GM19438 (cell line): ENCODE results near the gene RAET1G.
"Not testable (repeated sequence)": the region's sequence is repeated elsewhere in the genome, so short reads cannot be mapped to it uniquely, and the experiment has no call there.

Experiments used
- ATAC-seq: cut with Tn5 transposase; IDR thresholded peaks from one replicate; pipeline ENCODE4 v1.9.1; 2021; ENCODE audit warnings: low read depth; ENCODE audit not compliant: unreplicated experiment

The RAET1G gene

GRCh38 chr6:149935668-149936067, 12.7 kb upstream of the RAET1G start:
- ATAC-seq: no peak

GRCh38 chr6:149935246-149935645, 12.3 kb upstream of the RAET1G start:
- no peak for ATAC-seq

- no peak for ATAC-seq
These were observed 11.6 kb upstream of the RAET1G start for GRCh38 chr6:149934249-149935156.

- no peak for ATAC-seq
These were observed 10.5 kb upstream of the RAET1G start for GRCh38 chr6:149933461-149933860.

DNA sequence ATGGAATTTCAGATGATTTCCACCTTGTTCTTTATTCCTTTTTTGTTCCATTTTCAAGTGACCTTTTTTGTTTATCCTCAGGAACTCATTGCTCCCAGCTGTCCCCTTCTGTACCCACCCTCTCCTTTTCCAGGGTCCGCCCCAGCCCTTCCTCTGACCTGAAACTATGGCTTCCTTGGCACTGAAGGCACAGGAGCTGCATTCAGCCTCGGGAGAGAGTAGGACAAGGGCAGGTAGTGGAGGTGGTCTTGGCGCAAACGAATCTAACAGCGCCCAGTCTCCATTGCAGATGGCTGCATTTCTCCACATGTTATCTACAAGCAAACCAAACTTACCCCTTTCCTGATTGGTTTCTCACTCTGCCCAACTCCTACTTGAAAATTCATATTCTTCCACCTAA, 10.1 kb upstream of the RAET1G start:
- ATAC-seq: no peak

GRCh38 chr6:149931501-149931900, 8.6 kb upstream of the RAET1G start:
- ATAC-seq: no peak

GRCh38 chr6:149929422-149929821, 6.5 kb upstream of the RAET1G start:
- ATAC-seq: no peak

- ATAC-seq: not testable (repeated sequence)
These were observed 4.1 kb upstream of the RAET1G start for GRCh38 chr6:149927025-149927424.

DNA sequence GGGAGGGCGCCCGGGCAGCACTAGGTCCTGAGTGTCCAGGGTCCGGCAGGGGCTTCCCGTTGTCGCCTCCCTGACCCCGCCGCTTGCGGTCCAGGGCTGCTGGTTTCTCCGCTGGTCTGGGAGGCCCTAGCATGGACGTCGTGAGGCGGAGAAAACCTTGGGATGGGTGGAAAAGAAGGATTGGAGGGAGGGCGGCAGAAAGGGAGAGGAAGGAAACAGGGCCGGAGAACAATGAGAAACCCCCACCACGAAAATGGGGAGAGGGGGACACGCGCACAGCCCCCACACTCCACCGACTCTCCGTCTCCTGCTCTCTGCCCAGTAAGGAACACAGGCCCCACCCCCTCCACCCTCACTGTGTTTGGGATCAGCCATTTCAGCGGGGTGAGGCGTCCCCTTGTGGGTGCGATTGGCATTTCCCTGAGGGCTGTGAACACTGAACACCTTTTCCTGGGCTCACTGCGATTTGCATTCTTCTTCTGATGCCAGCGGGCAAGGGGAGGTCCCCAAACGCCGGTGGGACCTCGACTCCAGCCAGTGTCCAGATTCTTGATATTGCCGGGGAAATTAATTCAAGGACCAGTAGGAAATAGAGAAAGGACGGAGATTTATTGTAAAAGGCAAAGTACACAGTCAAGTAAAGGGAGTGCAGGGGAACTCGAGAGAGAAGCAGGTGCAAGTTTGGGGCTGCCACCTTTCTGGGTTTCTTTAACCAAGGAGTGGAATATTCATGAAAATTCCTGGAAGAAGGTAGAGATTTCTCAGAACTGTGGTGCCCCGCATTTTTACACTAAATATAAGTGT, 3.3 kb upstream of the RAET1G start:
- ATAC-seq: no peak

- no peak for ATAC-seq
These were observed 2.5 kb upstream of the RAET1G start for GRCh38 chr6:149925253-149925973.

DNA sequence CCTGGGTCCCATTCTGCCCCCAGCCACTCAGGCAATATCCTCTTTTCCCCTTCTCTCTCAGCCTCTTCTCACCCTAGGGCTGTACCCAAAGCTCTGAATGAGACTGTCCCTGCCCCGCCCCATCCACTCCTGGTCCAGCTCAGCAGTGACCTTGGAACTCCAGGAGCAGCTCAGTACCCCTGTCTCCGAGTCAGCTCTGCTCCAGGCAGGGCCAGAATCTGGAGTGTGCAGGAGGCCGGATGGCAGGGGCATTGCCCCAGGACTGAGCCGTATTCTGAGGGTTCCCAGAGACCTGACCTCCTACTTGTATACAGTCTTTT, 2.0 kb upstream of the RAET1G start:
- ATAC-seq: no peak

- no peak for ATAC-seq
These were observed 1.4 kb upstream of the RAET1G start for GRCh38 chr6:149924206-149924932.

GRCh38 chr6:149923327-149923986, 536 bp upstream of the RAET1G start:
- ATAC-seq: peak; percentile 20

- ATAC-seq: not testable (repeated sequence)
These were observed 830 bp downstream of the RAET1G start for GRCh38 chr6:149922091-149922490.

DNA sequence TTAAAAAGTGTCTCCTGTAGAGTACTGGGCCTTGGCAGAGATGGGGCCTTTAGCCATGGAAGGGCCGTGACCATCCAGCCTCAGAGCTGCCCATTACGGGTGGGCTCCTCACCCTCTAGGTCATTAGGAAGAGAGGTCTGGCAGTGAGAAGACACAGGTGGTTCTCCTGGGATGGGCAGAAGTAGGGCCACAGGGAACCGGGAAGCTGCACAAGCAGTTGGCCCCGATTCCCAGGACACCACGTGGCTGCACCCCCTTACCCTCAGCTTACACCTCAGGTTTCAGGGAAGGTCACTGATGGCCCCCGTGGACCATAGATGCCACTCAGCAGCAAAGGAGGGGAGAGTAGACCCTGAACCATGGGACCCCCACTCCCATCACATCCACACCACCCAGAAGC, 1.6 kb downstream of the RAET1G start:
- no peak for ATAC-seq

- no peak for ATAC-seq
These were observed 3.1 kb downstream of the RAET1G start for GRCh38 chr6:149919834-149920225.

DNA sequence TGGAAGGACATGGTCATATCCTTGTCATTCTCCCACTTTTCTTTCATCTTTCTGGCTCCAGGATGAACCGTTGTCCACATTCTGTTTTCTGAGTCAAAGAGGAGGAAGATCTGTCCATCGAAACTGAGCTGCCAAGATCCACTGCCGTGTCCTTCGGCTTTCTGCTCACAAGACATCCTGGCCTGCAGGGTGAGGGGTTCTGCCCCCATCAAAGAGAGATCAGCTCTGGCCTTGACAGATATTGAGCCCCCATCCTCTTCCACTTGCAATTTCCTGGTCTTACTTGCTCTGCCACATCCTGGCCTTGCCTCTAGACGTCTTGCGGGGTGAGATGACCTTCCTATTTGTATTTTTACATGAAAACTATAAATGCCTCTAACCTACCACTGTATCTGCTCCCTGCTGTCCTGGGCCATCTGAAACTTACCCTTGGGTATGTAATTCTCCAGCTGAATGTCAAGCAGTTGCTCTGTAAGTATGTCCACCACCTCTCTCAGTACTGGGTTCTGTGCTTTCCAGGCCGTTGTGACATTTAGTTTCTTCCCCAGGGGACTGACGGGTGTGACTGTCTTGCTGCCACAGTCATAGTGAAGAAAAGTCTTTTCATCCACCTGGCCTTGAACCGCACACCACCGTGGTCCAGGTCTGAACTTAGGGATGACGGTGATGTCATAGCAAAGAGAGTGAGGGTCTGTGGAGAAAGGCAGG, 3.6 kb downstream of the RAET1G start:
- not testable (repeated sequence) for ATAC-seq

DNA sequence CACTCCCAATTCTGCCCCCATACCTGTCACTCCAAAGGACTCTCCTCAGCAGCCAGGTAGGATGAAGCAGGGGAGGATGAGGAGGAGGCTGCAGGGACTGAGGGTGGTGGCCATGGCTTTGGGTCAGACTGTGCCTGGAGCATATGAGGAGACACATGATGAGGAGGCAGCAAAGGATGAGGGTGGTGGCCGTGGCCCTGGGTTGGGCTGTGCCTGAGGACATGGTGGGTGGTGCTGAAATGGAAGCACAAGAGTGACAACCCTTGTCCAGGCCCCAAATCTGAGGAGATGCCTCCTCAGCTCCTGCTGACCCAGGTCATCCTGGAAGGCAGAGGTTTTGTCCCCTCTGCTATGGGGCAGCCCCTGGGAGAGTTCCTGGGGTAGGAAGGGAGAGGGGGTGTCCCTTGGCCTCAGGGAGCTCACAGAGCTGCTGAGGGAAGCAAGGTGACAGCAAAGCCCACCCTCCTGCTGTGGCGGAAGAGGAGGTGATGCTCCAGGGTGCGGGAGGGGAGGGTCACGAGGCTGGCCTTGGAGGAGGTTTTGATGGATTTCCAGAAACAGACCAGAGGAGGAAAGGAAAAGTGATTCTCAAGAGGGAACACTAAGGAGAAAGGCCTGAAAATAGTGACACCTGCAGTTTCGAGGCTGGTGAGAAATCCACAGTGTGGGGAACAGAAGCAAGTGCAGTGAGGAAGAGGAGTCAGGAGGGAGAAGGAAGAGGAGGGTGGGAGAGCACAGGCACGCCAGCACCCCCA, 4.6 kb downstream of the RAET1G start:
- no peak for ATAC-seq

DNA sequence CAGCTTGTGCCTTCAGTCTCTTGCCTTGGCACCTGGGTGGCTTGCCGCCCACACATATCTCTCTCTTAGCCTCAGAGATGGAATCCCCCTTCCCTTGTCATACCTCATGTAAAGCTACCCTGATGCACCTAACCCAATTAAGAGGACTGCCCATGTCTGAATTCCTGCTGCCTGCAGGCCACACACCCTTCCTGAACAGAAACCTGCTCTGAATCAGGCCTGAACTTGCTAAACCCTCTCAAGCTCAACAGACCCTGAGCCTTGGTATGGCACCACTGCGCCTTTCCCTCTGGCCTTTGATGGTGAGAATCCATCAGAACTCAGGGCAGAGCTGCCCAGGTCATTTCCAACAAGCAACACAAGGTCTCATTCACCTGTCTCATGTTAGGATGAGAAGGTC, 5.2 kb downstream of the RAET1G start:
- no peak for ATAC-seq
